GM23338 (cell line): ENCODE data around the gene ENOX1. TPM values are rescaled to one million over a fixed set of nuclear protein-coding genes. Genes with fewer than 3 reads are reported as not detected.

Experiments used
- ATAC-seq: fragments of 200-7000 bp; cut with Tn5 transposase; 3 replicates; pipeline ENCODE4 v1.9.1; 2020
- DNase-seq: peaks from one replicate; pipeline ENCODE4 v3.0.0-alpha.2; 2015; ENCODE audit warnings: low spot score
- H2AFZ ChIP-seq: fragments of 200-600 bp; sonication (generic); 2 replicates; pipeline ENCODE4 v1.8.0; 2016; ENCODE audit warnings: antibody characterized with exemption, mild to moderate bottlenecking, moderate library complexity
- H3F3A ChIP-seq: fragments of 200-600 bp; sonication (generic); replicated peaks from 2 replicates; pipeline ENCODE4 v1.8.0; 2017; ENCODE audit warnings: antibody characterized with exemption, mixed run types, low read depth
- H3K27ac ChIP-seq: fragments of 200-600 bp; sonication (generic); 2 replicates; pipeline ENCODE4 v1.6.1; 2016; ENCODE audit warnings: low read depth
- H3K27me3 ChIP-seq: fragments of 200-600 bp; sonication (generic); 2 replicates; pipeline ENCODE4 v1.8.0; 2016; ENCODE audit warnings: mild to moderate bottlenecking, mixed run types, moderate library complexity; ENCODE audit not compliant: insufficient read depth
- H3K36me3 ChIP-seq: fragments of 200-600 bp; sonication (generic); 2 replicates; pipeline ENCODE4 v1.8.0; 2016; ENCODE audit warnings: mild to moderate bottlenecking; ENCODE audit not compliant: insufficient read depth
- H3K4me1 ChIP-seq: fragments of 200-600 bp; sonication (generic); 2 replicates; pipeline ENCODE4 v1.8.0; 2016; ENCODE audit warnings: mild to moderate bottlenecking, moderate library complexity; ENCODE audit not compliant: insufficient read depth
- H3K4me2 ChIP-seq: fragments of 200-600 bp; sonication (generic); 2 replicates; pipeline ENCODE4 v1.7.1; 2017; ENCODE audit warnings: mixed run types
- H3K4me3 ChIP-seq: fragments of 200-600 bp; sonication (generic); 2 replicates; pipeline ENCODE4 v1.6.1; 2016; ENCODE audit warnings: mixed run types
- H3K79me2 ChIP-seq: fragments of 200-600 bp; sonication (generic); replicated peaks from 2 replicates; pipeline ENCODE4 v1.8.0; 2017; ENCODE audit warnings: mild to moderate bottlenecking; ENCODE audit not compliant: insufficient read depth
- H3K9me2 ChIP-seq: fragments of 200-600 bp; sonication (generic); 2 replicates; pipeline ENCODE4 v1.8.0; 2017; ENCODE audit not compliant: insufficient read depth
- H4K20me1 ChIP-seq: fragments of 200-600 bp; sonication (generic); replicated peaks from 2 replicates; pipeline ENCODE4 v1.8.0; 2017; ENCODE audit warnings: mild to moderate bottlenecking; ENCODE audit not compliant: insufficient read depth
- H3K27ac Mint-ChIP-seq: 2 replicates; pipeline ENCODE4 v1.8.0; 2020; ENCODE audit warnings: inconsistent platforms, mild to moderate bottlenecking, moderate library complexity, mixed read lengths
- H3K27me3 Mint-ChIP-seq: 3 replicates; pipeline ENCODE4 v1.8.0; 2022; ENCODE audit warnings: low read depth, mild to moderate bottlenecking, moderate library complexity, mixed read lengths, inconsistent platforms; ENCODE audit not compliant: insufficient read depth, poor library complexity
- H3K36me3 Mint-ChIP-seq: 3 replicates; pipeline ENCODE4 v1.8.0; 2021; ENCODE audit warnings: low read depth, mild to moderate bottlenecking, inconsistent platforms, moderate library complexity, mixed read lengths
- H3K4me1 Mint-ChIP-seq: 3 replicates; pipeline ENCODE4 v1.8.0; 2020; ENCODE audit warnings: mild to moderate bottlenecking, inconsistent platforms, mixed read lengths
- H3K4me3 Mint-ChIP-seq: 3 replicates; pipeline ENCODE4 v1.8.0; 2021; ENCODE audit warnings: moderate library complexity, mild to moderate bottlenecking, inconsistent platforms, mixed read lengths
- H3K9me3 Mint-ChIP-seq: 3 replicates; pipeline ENCODE4 v1.8.0; 2020; ENCODE audit warnings: moderate library complexity, mild to moderate bottlenecking, inconsistent platforms, mixed read lengths
- EZH2 ChIP-seq: fragments of 200-600 bp; sonication (generic); IDR thresholded peaks from one replicate; pipeline ENCODE4 v1.8.0; 2017; ENCODE audit warnings: antibody characterized with exemption, mild to moderate bottlenecking, low read depth; ENCODE audit not compliant: unreplicated experiment
- EZH2phosphoT487 ChIP-seq: fragments of 200-600 bp; sonication (generic); IDR thresholded peaks from one replicate; pipeline ENCODE4 v1.8.1; 2018; ENCODE audit warnings: antibody characterized with exemption; ENCODE audit not compliant: unreplicated experiment
- NANOG ChIP-seq: IDR thresholded peaks from 2 replicates; pipeline ENCODE4 v1.6.1; 2016; ENCODE audit warnings: antibody characterized with exemption, borderline replicate concordance
- POLR2AphosphoS5 ChIP-seq: IDR thresholded peaks from 2 replicates; pipeline ENCODE4 v1.6.1; 2016; ENCODE audit warnings: antibody characterized with exemption, low read depth
- STAT1 ChIP-seq: IDR thresholded peaks from one replicate; pipeline ENCODE4 v1.6.1; 2016; ENCODE audit warnings: antibody characterized with exemption; ENCODE audit not compliant: unreplicated experiment
- ZNF114 ChIP-seq: fragments of 250-450 bp; sonication (Bioruptor Pico); IDR thresholded peaks from 2 replicates; pipeline ENCODE4 v1.5.0; 2020; ENCODE audit warnings: mild to moderate bottlenecking, moderate library complexity
- ZNF331 ChIP-seq: fragments of 250-450 bp; sonication (Bioruptor Pico); IDR thresholded peaks from 2 replicates; pipeline ENCODE4 v1.5.0; 2020; ENCODE audit warnings: low read depth, mild to moderate bottlenecking, moderate library complexity
- polyA plus RNA-seq: library from polyadenylated mRNA; unstranded; fragments of >200 nt; fragmentation: Nextera tagmentation; extraction: Ambion mirVana; gene quantifications from 2 replicates; pipeline ENCODE4 v1.2.1, GENCODE V29; 2016
- total RNA-seq: library from RNA; depleted of rRNA; stranded (reverse); fragments of >200 nt; shearing (Covaris generic); gene quantifications from 2 replicates; pipeline ENCODE4 v1.2.3, GENCODE V29; 2014
- TF ChIP-seq, protein P1 (sequence below): fragments of 250-450 bp; sonication (Bioruptor Pico); IDR thresholded peaks from 2 replicates; pipeline ENCODE4 v1.5.0; 2020; ENCODE audit warnings: mild to moderate bottlenecking, moderate library complexity
- TF ChIP-seq, protein P2 (sequence below): IDR thresholded peaks from one replicate; pipeline ENCODE4 v1.6.1; 2018; ENCODE audit warnings: antibody characterized with exemption; ENCODE audit not compliant: unreplicated experiment
- TF ChIP-seq, protein P3 (sequence below), 2 experiments: fragments of 200-600 bp in 1 of 2; sonication (generic) in 1 of 2; conservative IDR thresholded peaks; 2 replicates each; pipeline versions ENCODE4 v1.5.1 to v1.6.1; 2016 to 2017; ENCODE audit warnings: antibody characterized with exemption in 2 of 2, low read depth in 2 of 2, mild to moderate bottlenecking in 2 of 2, moderate library complexity in 1 of 2

ENOX1 gene
- total and polyA plus RNA-seq, 2 experiments from 2014 or later, result 0.66 to 0.81 TPM

DNA sequence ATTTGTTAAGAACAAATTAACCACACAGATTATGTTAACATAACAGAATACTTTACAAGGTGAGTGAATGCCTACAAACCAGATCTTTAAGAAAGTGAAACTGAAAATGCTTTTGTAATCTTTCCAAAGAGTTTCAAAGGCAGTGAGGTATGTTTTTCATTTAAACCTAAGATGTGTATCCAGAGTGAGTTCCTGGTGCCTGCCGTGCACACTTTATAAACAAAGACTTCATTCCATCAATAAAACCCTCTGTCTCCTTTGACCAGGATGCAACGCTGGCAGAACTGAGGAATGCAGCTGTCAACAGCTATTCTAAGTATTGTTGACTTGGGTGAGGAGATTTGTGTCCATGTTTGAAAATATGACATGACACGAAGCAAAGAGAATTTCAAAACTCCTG is 418.8 kb downstream of the ENOX1 start:
- no peaks in the 10 kb centered on the region for H3K36me3 Mint-ChIP-seq
- Histone ChIP-seq H2AFZ (0 out of 2 replicates have a peak overlapping the region, but pooled peaks have one; percentile 38), H3K27me3 (no peaks in the 10 kb centered on the region), H3K4me2 (no peak overlapping the region), H3K79me2 (no peaks in the 10 kb centered on the region), H3K9me2 (0 out of 2 replicates have a peak, but pooled peaks cover 4% of the 10 kb centered on the region), H3K4me3 (no peak overlapping the region), H3K4me1 (peaks cover 18% of the 10 kb centered on the region), H3K36me3 (no peaks in the 10 kb centered on the region), H3F3A (no peaks in the 10 kb centered on the region), H3K27ac (no peak overlapping the region), H4K20me1 (no peaks in the 10 kb centered on the region)
- DNase-seq, result no peak
- no peak overlapping the region for H3K4me3 Mint-ChIP-seq
- H3K27ac Mint-ChIP-seq, result no peak overlapping the region
- peaks cover 6% of the 10 kb centered on the region for H3K27me3 Mint-ChIP-seq
- H3K9me3 Mint-ChIP-seq, result no peaks in the 10 kb centered on the region
- no peak for ATAC-seq
- H3K4me1 Mint-ChIP-seq, result peaks cover 10% of the 10 kb centered on the region
- TF ChIP-seq ZNF331, result no peak

DNA sequence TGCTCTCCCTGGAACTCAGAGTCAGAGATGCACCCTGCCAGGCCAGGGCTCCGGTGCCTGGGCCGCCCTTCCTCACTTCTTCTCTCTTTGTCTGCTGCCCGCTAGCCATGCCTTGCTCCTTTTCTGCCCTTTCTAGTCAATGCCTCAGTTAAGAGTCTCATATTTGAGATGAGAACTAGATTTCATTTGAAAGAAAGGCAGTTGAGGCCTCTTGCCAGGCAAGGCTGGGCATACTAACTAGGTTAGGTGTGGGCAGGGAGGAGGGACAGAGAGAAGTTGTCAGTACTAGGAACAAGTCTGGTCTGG is 421.8 kb downstream of the ENOX1 start:
- H3K4me3 ChIP-seq, result no peak overlapping the region
- no peaks in the 10 kb centered on the region for H3K79me2 ChIP-seq
- Mint-ChIP-seq H3K4me1 (peaks cover 35% of the 10 kb centered on the region), H3K27me3 (peaks cover 6% of the 10 kb centered on the region), H3K36me3 (no peaks in the 10 kb centered on the region), H3K9me3 (no peaks in the 10 kb centered on the region), H3K27ac (no peak overlapping the region), H3K4me3 (no peak overlapping the region)
- no peak for DNase-seq
- H3K27me3 ChIP-seq, result no peaks in the 10 kb centered on the region
- no peak overlapping the region for H3K4me2 ChIP-seq
- H3K36me3 ChIP-seq, result no peaks in the 10 kb centered on the region
- H3F3A ChIP-seq, result no peaks in the 10 kb centered on the region
- no peaks in the 10 kb centered on the region for H4K20me1 ChIP-seq
- peak; percentile 27; the same call in 2 of the 3 replicates for ATAC-seq
- 0 out of 2 replicates have a peak, but pooled peaks cover 4% of the 10 kb centered on the region for H3K9me2 ChIP-seq
- H3K4me1 ChIP-seq, result peaks cover 42% of the 10 kb centered on the region
- no peak overlapping the region for H3K27ac ChIP-seq
- H2AFZ ChIP-seq, result peak overlapping the region; percentile 54; the same call in 1 of the 2 replicates
- TF ChIP-seq ZNF114 (CRISPR knock-in tag), result no peak
- no peak for TF ChIP-seq EZH2
- TF ChIP-seq ZNF331, result no peak
- TF ChIP-seq POLR2AphosphoS5, result no peak
- TF ChIP-seq EZH2phosphoT487, result no peak
- TF ChIP-seq, protein P1, sequence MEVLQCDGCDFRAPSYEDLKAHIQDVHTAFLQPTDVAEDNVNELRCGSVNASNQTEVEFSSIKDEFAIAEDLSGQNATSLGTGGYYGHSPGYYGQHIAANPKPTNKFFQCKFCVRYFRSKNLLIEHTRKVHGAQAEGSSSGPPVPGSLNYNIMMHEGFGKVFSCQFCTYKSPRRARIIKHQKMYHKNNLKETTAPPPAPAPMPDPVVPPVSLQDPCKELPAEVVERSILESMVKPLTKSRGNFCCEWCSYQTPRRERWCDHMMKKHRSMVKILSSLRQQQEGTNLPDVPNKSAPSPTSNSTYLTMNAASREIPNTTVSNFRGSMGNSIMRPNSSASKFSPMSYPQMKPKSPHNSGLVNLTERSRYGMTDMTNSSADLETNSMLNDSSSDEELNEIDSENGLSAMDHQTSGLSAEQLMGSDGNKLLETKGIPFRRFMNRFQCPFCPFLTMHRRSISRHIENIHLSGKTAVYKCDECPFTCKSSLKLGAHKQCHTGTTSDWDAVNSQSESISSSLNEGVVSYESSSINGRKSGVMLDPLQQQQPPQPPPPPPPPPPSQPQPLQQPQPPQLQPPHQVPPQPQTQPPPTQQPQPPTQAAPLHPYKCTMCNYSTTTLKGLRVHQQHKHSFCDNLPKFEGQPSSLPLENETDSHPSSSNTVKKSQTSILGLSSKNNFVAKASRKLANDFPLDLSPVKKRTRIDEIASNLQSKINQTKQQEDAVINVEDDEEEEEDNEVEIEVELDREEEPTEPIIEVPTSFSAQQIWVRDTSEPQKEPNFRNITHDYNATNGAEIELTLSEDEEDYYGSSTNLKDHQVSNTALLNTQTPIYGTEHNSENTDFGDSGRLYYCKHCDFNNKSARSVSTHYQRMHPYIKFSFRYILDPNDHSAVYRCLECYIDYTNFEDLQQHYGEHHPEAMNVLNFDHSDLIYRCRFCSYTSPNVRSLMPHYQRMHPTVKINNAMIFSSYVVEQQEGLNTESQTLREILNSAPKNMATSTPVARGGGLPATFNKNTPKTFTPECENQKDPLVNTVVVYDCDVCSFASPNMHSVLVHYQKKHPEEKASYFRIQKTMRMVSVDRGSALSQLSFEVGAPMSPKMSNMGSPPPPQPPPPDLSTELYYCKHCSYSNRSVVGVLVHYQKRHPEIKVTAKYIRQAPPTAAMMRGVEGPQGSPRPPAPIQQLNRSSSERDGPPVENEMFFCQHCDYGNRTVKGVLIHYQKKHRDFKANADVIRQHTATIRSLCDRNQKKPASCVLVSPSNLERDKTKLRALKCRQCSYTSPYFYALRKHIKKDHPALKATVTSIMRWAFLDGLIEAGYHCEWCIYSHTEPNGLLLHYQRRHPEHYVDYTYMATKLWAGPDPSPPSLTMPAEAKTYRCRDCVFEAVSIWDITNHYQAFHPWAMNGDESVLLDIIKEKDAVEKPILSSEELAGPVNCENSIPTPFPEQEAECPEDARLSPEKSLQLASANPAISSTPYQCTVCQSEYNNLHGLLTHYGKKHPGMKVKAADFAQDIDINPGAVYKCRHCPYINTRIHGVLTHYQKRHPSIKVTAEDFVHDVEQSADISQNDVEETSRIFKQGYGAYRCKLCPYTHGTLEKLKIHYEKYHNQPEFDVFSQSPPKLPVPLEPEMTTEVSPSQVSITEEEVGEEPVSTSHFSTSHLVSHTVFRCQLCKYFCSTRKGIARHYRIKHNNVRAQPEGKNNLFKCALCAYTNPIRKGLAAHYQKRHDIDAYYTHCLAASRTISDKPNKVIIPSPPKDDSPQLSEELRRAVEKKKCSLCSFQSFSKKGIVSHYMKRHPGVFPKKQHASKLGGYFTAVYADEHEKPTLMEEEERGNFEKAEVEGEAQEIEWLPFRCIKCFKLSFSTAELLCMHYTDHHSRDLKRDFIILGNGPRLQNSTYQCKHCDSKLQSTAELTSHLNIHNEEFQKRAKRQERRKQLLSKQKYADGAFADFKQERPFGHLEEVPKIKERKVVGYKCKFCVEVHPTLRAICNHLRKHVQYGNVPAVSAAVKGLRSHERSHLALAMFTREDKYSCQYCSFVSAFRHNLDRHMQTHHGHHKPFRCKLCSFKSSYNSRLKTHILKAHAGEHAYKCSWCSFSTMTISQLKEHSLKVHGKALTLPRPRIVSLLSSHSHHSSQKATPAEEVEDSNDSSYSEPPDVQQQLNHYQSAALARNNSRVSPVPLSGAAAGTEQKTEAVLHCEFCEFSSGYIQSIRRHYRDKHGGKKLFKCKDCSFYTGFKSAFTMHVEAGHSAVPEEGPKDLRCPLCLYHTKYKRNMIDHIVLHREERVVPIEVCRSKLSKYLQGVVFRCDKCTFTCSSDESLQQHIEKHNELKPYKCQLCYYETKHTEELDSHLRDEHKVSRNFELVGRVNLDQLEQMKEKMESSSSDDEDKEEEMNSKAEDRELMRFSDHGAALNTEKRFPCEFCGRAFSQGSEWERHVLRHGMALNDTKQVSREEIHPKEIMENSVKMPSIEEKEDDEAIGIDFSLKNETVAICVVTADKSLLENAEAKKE (CRISPR knock-in tag), result no peak
- TF ChIP-seq, protein P2, sequence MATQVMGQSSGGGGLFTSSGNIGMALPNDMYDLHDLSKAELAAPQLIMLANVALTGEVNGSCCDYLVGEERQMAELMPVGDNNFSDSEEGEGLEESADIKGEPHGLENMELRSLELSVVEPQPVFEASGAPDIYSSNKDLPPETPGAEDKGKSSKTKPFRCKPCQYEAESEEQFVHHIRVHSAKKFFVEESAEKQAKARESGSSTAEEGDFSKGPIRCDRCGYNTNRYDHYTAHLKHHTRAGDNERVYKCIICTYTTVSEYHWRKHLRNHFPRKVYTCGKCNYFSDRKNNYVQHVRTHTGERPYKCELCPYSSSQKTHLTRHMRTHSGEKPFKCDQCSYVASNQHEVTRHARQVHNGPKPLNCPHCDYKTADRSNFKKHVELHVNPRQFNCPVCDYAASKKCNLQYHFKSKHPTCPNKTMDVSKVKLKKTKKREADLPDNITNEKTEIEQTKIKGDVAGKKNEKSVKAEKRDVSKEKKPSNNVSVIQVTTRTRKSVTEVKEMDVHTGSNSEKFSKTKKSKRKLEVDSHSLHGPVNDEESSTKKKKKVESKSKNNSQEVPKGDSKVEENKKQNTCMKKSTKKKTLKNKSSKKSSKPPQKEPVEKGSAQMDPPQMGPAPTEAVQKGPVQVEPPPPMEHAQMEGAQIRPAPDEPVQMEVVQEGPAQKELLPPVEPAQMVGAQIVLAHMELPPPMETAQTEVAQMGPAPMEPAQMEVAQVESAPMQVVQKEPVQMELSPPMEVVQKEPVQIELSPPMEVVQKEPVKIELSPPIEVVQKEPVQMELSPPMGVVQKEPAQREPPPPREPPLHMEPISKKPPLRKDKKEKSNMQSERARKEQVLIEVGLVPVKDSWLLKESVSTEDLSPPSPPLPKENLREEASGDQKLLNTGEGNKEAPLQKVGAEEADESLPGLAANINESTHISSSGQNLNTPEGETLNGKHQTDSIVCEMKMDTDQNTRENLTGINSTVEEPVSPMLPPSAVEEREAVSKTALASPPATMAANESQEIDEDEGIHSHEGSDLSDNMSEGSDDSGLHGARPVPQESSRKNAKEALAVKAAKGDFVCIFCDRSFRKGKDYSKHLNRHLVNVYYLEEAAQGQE, result no peak
- no peak for TF ChIP-seq NANOG
- TF ChIP-seq, protein P3, sequence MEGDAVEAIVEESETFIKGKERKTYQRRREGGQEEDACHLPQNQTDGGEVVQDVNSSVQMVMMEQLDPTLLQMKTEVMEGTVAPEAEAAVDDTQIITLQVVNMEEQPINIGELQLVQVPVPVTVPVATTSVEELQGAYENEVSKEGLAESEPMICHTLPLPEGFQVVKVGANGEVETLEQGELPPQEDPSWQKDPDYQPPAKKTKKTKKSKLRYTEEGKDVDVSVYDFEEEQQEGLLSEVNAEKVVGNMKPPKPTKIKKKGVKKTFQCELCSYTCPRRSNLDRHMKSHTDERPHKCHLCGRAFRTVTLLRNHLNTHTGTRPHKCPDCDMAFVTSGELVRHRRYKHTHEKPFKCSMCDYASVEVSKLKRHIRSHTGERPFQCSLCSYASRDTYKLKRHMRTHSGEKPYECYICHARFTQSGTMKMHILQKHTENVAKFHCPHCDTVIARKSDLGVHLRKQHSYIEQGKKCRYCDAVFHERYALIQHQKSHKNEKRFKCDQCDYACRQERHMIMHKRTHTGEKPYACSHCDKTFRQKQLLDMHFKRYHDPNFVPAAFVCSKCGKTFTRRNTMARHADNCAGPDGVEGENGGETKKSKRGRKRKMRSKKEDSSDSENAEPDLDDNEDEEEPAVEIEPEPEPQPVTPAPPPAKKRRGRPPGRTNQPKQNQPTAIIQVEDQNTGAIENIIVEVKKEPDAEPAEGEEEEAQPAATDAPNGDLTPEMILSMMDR (conservative IDR thresholded peaks at IDR 0.05; ENCODE audit: low read depth in 2 of 2), result no peak
- no peak for TF ChIP-seq STAT1
